ENCODE data around the gene FOXK1. TPM values are rescaled to one million over a fixed set of nuclear protein-coding genes. Genes with fewer than 3 reads are reported as not detected.
A peak's percentile ranks its signal among the peaks of the same experiment; 100 is the strongest.

FOXK1 gene
- total RNA-seq, 1 donor from 2014 or later, result 17.2 TPM

DNA sequence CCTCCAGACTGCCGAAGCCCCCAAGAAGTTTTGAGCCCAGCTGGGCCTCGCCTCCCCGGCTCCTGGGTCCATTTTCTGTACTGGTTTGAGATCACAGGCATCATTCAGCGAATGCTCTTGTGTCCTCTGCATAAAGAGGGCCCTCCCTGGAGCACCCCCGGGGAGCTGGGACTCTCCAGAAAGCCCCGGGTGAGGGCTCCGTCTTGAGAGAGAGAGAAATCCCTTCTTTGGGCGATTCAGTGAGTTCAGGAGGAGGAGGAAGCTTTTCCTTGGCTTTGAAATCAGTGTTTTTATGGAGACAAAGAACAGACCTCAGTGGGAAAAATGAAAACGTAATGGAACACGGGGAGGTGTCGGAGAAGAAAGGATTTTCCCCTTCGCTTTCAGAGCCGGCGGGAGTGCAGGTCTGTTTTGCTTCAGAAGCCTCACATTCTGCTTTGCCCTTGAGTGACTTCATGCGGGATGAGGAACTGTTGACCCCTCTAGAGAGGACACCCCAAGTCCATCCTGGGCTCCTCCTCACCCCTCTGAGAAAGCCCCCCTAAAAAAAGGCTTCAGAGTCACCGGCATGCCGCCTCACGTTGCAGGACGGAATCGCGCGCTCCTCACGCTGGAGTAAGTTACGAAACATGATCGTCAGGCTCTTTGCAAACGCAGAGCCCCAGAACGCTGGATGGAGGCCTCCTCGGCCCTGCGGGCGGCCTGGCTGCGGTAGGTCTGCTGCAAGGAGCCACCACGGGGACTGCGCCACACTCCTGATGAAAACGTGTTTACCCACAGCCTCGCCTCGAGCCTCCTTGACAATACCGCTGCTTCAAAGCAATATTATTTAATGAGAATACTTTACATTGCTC is 84.8 kb downstream of the FOXK1 start:
- Histone ChIP-seq H3K27me3 (ENCODE audit: control insufficient read depth in 3 of 3, insufficient read depth in 3 of 3, low read length in 3 of 3) (no peaks in the 10 kb centered on the region), H3K4me1 (ENCODE audit: control insufficient read depth in 3 of 3, insufficient read depth in 3 of 3, low read length in 3 of 3) (peaks cover 8 to 23% (median 15%) of the 10 kb centered on the region in 3 donors), H3K9ac (ENCODE audit: low read depth in 1 of 3, low read length in 3 of 3) (no peak overlapping the region), H3K27ac (ENCODE audit: low read depth, low read length) (no peak overlapping the region), H3K9me3 (ENCODE audit: control insufficient read depth in 3 of 3, low read length in 3 of 3) (no peaks in the 10 kb centered on the region), H3K36me3 (ENCODE audit: control insufficient read depth in 3 of 3, insufficient read depth in 3 of 3, low read length in 3 of 3) (peaks cover 33 to 40% (median 34%) of the 10 kb centered on the region in 3 donors), H3K4me3 (ENCODE audit: low read length in 3 of 3) (no peak overlapping the region)

DNA sequence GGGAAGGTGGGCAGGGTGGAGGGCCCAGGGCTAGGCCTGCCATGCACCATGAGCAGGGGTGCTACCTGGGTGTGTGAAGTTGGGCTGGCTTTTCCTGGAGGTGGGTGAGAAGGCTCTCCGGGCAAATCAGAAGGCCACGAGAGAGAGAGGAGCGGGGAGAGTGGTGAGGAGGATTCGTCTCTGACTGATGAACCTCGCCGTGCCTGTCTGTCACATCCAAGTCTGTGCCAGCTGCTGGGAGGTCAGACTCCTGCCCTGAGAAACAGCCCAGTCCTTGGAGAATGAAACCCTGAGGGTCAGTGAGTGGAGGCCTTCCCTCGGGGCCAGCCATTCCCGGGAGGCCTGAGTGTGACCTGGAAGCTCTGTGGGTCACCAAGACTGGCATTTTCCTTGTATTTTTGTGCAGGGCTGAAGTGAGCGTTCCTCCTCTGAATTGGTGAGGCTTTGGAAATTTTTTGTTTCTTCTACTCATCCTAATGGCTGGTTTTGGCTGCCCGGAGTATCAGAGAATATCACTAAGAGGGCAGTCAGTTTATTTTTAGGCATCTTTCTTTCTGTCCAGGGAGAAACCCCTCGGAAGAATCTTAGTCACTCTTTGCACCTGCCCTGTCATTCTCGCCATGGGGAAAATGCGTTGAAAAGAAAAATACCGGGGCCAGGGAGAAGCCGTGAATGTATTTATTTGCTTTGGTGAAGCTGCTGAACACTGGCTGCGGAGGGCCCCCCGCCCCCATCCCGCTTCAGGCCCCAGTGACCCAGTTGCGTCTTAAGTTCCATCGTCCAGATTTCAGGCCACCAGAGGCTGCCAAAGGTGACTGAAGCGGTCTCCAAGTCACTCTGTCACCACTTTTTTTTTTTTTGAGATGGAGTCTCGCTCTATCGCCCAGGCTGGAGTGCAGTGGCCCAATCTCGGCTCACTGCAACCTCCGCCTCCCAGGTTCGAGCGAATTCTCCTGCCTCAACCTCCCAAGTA is 86.8 kb downstream of the FOXK1 start:
- H3K27ac ChIP-seq (ENCODE audit: low read depth, low read length), result peak overlapping the region; percentile 68
- no peaks in the 10 kb centered on the region for H3K9me3 ChIP-seq (ENCODE audit: control insufficient read depth in 3 of 3, low read length in 3 of 3)
- H3K27me3 ChIP-seq (ENCODE audit: control insufficient read depth in 3 of 3, insufficient read depth in 3 of 3, low read length in 3 of 3), result no peaks in the 10 kb centered on the region
- H3K4me1 ChIP-seq (ENCODE audit: control insufficient read depth in 3 of 3, insufficient read depth in 3 of 3, low read length in 3 of 3), result peaks cover 8 to 23% (median 15%) of the 10 kb centered on the region in 3 donors
- H3K36me3 ChIP-seq (ENCODE audit: control insufficient read depth in 3 of 3, insufficient read depth in 3 of 3, low read length in 3 of 3), result peaks cover 19 to 21% (median 19%) of the 10 kb centered on the region in 3 donors
- H3K4me3 ChIP-seq (ENCODE audit: low read length in 3 of 3), result no peak overlapping the region
- H3K9ac ChIP-seq (ENCODE audit: low read depth in 1 of 3, low read length in 3 of 3), result peak overlapping the region in 2 of 3 donors; percentile 27 to 54

DNA sequence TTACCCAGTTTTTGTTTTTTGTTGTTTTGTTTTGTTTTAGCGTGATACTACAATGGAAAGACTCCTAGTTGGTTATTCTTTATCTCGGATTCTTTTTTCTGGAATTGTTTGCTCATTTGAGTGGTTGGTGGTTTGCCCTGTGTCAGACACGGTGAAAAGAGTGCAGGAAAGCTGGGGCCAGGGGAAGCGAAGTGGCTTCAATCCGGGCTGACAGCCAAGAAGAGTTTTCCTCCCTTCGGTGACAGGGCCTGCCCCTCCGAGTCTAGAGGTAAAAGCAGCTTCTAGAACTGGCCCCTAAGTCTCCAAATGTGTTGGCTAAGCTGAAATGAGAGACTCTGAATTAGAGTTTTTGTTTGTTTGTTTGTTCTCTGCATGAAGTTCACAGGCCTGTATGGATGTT is 87.7 kb downstream of the FOXK1 start:
- H3K27ac ChIP-seq (ENCODE audit: low read depth, low read length), result no peak overlapping the region
- no peaks in the 10 kb centered on the region for H3K27me3 ChIP-seq (ENCODE audit: control insufficient read depth in 3 of 3, insufficient read depth in 3 of 3, low read length in 3 of 3)
- H3K4me3 ChIP-seq (ENCODE audit: low read length in 3 of 3), result no peak overlapping the region

DNA sequence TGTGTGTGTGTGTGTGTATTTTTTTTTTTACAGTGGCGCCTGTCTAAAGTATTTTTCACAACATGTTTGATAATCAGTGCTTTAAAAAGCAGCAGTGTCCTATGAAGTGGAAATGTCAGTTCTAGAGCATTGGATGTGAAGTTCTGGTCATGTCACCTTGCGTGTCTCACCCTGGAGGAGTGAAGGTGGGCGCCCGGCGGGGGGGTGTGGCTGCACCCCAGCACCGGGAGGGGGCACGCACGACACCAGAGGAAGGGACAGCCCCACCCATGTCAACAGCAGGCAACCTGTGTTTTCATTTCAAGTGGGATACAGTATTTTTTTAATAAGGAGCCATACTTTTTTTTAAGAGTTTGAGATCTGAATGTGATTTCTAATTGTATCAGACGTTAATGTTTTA is 88.8 kb downstream of the FOXK1 start:
- H3K9ac ChIP-seq (ENCODE audit: low read depth in 1 of 3, low read length in 3 of 3), result no peak overlapping the region
- H3K27me3 ChIP-seq (ENCODE audit: control insufficient read depth in 3 of 3, insufficient read depth in 3 of 3, low read length in 3 of 3), result no peaks in the 10 kb centered on the region
- H3K4me3 ChIP-seq (ENCODE audit: low read length in 3 of 3), result no peak overlapping the region
- H3K27ac ChIP-seq (ENCODE audit: low read depth, low read length), result no peak overlapping the region
- peaks cover 6 to 11% (median 9%) of the 10 kb centered on the region in 3 donors for H3K36me3 ChIP-seq (ENCODE audit: control insufficient read depth in 3 of 3, insufficient read depth in 3 of 3, low read length in 3 of 3)
- no peaks in the 10 kb centered on the region for H3K9me3 ChIP-seq (ENCODE audit: control insufficient read depth in 3 of 3, low read length in 3 of 3)
- peaks cover 15 to 31% (median 24%) of the 10 kb centered on the region in 3 donors for H3K4me1 ChIP-seq (ENCODE audit: control insufficient read depth in 3 of 3, insufficient read depth in 3 of 3, low read length in 3 of 3)

More for the DNA sequence above, 87.7 kb downstream of the FOXK1 start:
- H3K9ac ChIP-seq (ENCODE audit: low read depth in 1 of 3, low read length in 3 of 3), result no peak overlapping the region
- peaks cover 14 to 29% (median 21%) of the 10 kb centered on the region in 3 donors for H3K4me1 ChIP-seq (ENCODE audit: control insufficient read depth in 3 of 3, insufficient read depth in 3 of 3, low read length in 3 of 3)
- no peaks in the 10 kb centered on the region for H3K9me3 ChIP-seq (ENCODE audit: control insufficient read depth in 3 of 3, low read length in 3 of 3)
- H3K36me3 ChIP-seq (ENCODE audit: control insufficient read depth in 3 of 3, insufficient read depth in 3 of 3, low read length in 3 of 3), result peaks cover 10 to 14% (median 13%) of the 10 kb centered on the region in 3 donors

DNA sequence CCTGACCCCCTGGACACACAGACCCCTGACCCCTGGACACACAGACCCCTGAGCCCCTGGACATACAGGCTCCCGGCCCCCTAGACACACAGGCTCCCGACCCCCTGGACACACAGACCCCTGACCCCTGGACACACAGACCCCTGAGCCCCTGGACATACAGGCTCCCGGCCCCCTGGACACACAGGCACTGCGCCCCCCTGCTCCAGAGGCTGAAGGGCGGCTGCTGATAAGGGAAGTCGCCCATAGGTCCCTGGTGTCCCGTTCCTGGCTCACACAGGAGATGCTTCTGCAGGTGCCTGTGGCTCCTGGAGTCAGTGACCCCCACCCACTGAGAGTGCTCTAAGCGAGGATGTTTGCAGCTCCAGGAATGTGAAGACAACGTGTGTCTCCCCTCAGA is 89.6 kb downstream of the FOXK1 start:
- H3K27ac ChIP-seq (ENCODE audit: low read depth, low read length), result no peak overlapping the region
- peaks cover 22 to 39% (median 32%) of the 10 kb centered on the region in 3 donors for H3K4me1 ChIP-seq (ENCODE audit: control insufficient read depth in 3 of 3, insufficient read depth in 3 of 3, low read length in 3 of 3)
- H3K27me3 ChIP-seq (ENCODE audit: control insufficient read depth in 3 of 3, insufficient read depth in 3 of 3, low read length in 3 of 3), result no peaks in the 10 kb centered on the region
- no peaks in the 10 kb centered on the region for H3K9me3 ChIP-seq (ENCODE audit: control insufficient read depth in 3 of 3, low read length in 3 of 3)
- H3K4me3 ChIP-seq (ENCODE audit: low read length in 3 of 3), result no peak overlapping the region
- H3K36me3 ChIP-seq (ENCODE audit: control insufficient read depth in 3 of 3, insufficient read depth in 3 of 3, low read length in 3 of 3), result peaks cover 6 to 11% (median 10%) of the 10 kb centered on the region in 3 donors
- no peak overlapping the region for H3K9ac ChIP-seq (ENCODE audit: low read depth in 1 of 3, low read length in 3 of 3)

DNA sequence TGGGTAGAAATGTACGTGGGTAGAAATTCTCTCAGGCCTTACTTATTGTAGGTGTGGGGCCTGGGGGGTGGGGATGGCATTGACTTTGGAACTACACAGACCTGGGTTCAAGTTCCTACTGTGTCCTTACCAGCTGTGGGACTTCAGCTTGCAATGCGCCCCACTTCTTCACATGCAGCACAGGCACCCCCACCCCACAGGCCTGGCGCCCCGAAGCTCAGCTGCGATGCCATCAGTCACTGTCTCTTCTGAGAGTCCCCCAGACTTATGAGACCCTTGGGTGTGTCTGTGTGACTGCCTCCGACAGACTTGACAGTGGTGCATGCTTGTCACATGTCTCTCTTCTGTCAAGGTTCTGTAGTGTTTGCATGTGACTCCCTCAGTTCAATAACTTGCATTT is 90.2 kb downstream of the FOXK1 start:
- H3K4me3 ChIP-seq (ENCODE audit: low read length in 3 of 3), result no peak overlapping the region
- H3K9ac ChIP-seq (ENCODE audit: low read depth in 1 of 3, low read length in 3 of 3), result no peak overlapping the region
- H3K4me1 ChIP-seq (ENCODE audit: control insufficient read depth in 3 of 3, insufficient read depth in 3 of 3, low read length in 3 of 3), result peaks cover 23 to 43% (median 35%) of the 10 kb centered on the region in 3 donors
- peaks cover 3 to 9% (median 8%) of the 10 kb centered on the region in 3 donors for H3K36me3 ChIP-seq (ENCODE audit: control insufficient read depth in 3 of 3, insufficient read depth in 3 of 3, low read length in 3 of 3)
- no peaks in the 10 kb centered on the region for H3K9me3 ChIP-seq (ENCODE audit: control insufficient read depth in 3 of 3, low read length in 3 of 3)
- H3K27ac ChIP-seq (ENCODE audit: low read depth, low read length), result no peak overlapping the region
- H3K27me3 ChIP-seq (ENCODE audit: control insufficient read depth in 3 of 3, insufficient read depth in 3 of 3, low read length in 3 of 3), result no peaks in the 10 kb centered on the region

DNA sequence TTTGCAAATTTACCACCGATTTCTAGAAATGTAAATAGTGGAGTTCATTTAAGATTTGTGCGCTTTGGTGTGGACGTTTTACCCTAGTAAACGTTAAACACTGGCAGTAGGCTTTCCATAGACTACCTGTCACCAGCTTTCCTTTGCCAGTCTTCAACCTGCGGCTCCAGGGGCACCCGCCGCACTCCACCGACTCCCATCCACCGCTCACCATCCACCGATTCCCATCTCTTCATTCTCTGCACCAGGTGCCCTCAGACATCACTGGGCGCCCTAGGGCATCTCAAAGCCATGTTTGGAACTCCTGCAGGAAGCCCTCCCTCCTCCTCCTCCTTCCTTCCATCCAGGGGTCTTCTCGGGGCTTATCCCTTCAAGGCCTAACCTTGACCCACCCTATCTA is 91.9 kb downstream of the FOXK1 start:
- Histone ChIP-seq H3K27me3 (ENCODE audit: control insufficient read depth in 3 of 3, insufficient read depth in 3 of 3, low read length in 3 of 3) (no peaks in the 10 kb centered on the region), H3K27ac (ENCODE audit: low read depth, low read length) (no peak overlapping the region), H3K4me3 (ENCODE audit: low read length in 3 of 3) (no peak overlapping the region), H3K4me1 (ENCODE audit: control insufficient read depth in 3 of 3, insufficient read depth in 3 of 3, low read length in 3 of 3) (peaks cover 18 to 35% (median 28%) of the 10 kb centered on the region in 3 donors), H3K9me3 (ENCODE audit: control insufficient read depth in 3 of 3, low read length in 3 of 3) (no peaks in the 10 kb centered on the region), H3K36me3 (ENCODE audit: control insufficient read depth in 3 of 3, insufficient read depth in 3 of 3, low read length in 3 of 3) (peaks cover 0 to 13% (median 6%) of the 10 kb centered on the region in 3 donors), H3K9ac (ENCODE audit: low read depth in 1 of 3, low read length in 3 of 3) (peak overlapping the region; percentile 90 to 96 (median 93))

DNA sequence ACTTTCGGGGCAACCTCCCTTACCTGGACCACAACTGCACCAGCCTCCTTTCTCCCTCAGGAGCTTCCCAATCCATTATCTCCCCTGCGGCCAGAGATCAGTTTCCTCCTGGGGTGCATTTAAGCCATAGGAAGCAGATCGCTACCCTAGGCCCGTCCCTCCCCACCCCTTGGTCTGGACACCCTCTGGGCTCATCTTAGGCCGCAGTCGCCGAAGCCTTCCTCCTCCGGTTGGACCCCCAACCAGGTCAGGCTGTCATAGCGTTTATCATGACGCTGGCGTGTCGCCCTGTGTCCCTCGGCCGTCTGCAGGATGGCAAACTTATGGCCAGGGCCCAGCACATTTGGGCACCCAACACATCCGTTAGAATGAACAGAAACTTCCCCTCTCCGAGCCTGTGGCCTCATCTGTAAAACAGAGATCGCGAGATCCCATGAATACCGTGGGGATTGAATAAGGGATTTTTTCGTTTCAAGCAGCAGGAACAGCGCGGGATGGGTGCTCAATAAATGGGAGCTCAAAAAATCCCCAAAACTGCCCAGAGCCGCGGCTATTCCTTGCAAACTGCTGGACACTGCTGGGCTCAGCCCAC is 92.7 kb downstream of the FOXK1 start:
- Histone ChIP-seq H3K27me3 (ENCODE audit: control insufficient read depth in 3 of 3, insufficient read depth in 3 of 3, low read length in 3 of 3) (no peaks in the 10 kb centered on the region), H3K36me3 (ENCODE audit: control insufficient read depth in 3 of 3, insufficient read depth in 3 of 3, low read length in 3 of 3) (peaks cover 0 to 13% (median 6%) of the 10 kb centered on the region in 3 donors), H3K4me1 (ENCODE audit: control insufficient read depth in 3 of 3, insufficient read depth in 3 of 3, low read length in 3 of 3) (peaks cover 16 to 28% (median 21%) of the 10 kb centered on the region in 3 donors), H3K9ac (ENCODE audit: low read depth in 1 of 3, low read length in 3 of 3) (peak overlapping the region; percentile 90 to 96 (median 93)), H3K27ac (ENCODE audit: low read depth, low read length) (peak overlapping the region; percentile 95), H3K9me3 (ENCODE audit: control insufficient read depth in 3 of 3, low read length in 3 of 3) (no peaks in the 10 kb centered on the region), H3K4me3 (ENCODE audit: low read length in 3 of 3) (peak overlapping the region; percentile 89 to 98 (median 98))

DNA sequence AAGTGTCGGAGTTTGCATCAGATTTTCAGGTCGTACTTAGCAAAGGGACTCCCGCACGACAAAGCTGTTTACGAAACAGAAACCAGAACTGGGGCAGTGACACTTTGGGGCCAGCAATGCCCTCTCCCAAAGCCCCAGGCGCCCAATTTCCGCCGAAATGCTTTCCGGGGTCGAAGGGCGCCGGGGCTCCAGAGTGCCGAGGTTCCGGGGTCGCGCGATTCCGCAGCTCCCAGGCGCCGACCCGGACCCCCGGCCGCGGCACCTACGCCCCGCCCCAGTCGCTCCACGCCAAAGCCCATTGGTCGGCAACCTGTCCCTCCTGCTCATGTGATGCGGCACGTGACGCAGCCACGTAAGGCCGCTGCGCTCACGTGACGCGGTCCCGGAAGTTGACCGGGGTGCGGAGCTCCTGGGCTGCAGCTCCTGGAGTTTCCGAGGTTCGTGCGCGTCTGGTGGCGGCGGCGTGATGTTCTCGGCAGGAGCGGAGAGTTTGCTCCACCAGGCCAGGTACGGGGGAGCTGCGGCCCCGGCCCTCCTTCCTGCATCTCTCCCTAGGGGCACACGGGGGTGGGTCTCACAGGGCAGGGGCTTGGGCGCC is 93.3 kb downstream of the FOXK1 start, which contains the start of gene AP5Z1:
Gene AP5Z1, plus strand, starts transcription at position 374 of the 598 bp plus-strand sequence. Its CDS starts 93 bp downstream, at position 467.
- Histone ChIP-seq H3K36me3 (ENCODE audit: control insufficient read depth in 3 of 3, insufficient read depth in 3 of 3, low read length in 3 of 3) (peaks cover 0 to 13% (median 6%) of the 10 kb centered on the region in 3 donors), H3K4me1 (ENCODE audit: control insufficient read depth in 3 of 3, insufficient read depth in 3 of 3, low read length in 3 of 3) (peaks cover 16 to 26% (median 20%) of the 10 kb centered on the region in 3 donors), H3K27me3 (ENCODE audit: control insufficient read depth in 3 of 3, insufficient read depth in 3 of 3, low read length in 3 of 3) (no peaks in the 10 kb centered on the region), H3K9me3 (ENCODE audit: control insufficient read depth in 3 of 3, low read length in 3 of 3) (no peaks in the 10 kb centered on the region), H3K9ac (ENCODE audit: low read depth in 1 of 3, low read length in 3 of 3) (peak within 1 kb of the TSS; percentile 90 to 96 (median 93)), H3K4me3 (ENCODE audit: low read length in 3 of 3) (peak within 1 kb of the TSS; percentile 89 to 98 (median 98)), H3K27ac (ENCODE audit: low read depth, low read length) (peak within 1 kb of the TSS; percentile 95)

Measured in skeletal muscle tissue (tissue), 4 donors.